ENCODE measurements around the gene RP2.

The RP2 gene

DNA sequence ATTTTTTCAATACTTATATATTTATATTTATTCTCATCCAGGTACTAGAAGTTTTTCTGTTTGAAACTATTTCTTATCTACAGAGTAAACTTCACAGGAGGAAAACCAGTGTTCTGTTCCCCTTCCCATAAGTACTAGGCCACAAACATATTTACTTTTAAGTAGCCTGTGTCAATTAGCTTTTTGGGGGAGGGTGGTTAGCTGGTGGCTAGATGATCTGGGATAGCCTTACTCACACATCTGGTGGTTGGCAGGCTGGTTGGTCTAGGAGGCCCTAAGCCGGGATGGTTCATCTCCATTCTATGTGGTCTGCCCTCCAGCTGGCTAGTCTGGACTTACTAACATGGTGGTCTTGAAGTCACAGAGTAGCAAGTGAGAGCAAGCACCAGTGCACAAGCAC is 81.6 kb downstream of the RP2 start:
- no peak for DNase-seq (ENCODE audit: low read depth in 3 of 3)

DNA sequence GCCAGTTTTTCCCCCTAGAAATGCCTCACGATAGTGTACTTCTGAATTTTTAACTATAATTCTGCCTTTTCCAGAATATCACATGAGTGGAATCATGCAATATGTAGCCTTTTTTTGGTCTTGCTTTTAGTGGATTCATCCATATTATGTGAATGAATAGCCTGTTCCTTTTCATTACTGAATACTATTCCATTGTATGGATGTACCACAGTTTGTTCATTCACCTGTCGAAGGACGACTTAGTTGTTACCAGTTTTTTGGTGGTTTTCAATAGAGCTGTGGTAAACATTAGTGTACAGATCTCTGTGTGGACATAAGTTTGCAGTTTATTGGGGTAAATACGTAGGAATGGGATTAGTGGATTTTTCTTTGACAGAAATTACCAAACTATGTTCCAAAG is 83.4 kb downstream of the RP2 start:
- no peak for DNase-seq (ENCODE audit: low read depth in 3 of 3)

DNA sequence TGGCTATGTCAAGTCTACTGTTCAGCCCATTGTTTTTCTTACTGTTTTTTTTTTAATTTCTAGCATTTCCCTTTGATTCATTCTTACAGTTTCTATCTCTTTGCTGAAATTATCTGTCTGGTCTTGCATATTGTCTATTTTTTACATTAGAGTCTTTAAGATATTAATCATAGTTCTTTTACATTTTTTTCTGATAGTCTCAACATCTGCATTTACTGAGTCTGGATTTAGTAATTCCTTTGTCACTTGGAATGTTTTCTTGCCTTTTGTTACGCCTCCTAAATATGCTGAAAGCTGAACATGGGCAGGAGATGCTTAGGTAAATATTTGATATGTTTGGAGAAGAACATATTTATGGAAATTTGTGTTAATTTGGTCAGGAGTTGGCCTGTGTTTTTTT is 85.8 kb downstream of the RP2 start:
- DNase-seq (ENCODE audit: low read depth in 3 of 3), result no peak

DNA sequence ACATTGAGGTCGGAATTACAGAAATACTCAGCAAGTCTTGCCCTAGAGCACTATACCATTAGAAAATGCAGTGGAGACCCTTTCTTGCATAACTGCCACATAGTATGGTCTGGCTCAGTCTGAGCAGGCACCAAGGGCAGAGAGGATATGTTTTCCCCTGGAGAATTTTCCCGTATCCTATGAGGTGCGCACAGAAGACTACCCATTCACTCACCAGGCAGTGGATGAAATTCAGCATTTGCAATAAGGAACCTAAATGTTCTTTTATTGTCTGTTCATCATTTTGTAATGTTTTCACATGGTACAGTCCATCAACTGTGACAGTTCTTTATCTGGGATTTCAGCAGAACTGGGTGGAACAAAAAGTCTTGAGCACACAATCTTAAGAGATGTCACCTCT is 90.9 kb downstream of the RP2 start:
- DNase-seq (ENCODE audit: low read depth in 3 of 3), result no peak

DNA sequence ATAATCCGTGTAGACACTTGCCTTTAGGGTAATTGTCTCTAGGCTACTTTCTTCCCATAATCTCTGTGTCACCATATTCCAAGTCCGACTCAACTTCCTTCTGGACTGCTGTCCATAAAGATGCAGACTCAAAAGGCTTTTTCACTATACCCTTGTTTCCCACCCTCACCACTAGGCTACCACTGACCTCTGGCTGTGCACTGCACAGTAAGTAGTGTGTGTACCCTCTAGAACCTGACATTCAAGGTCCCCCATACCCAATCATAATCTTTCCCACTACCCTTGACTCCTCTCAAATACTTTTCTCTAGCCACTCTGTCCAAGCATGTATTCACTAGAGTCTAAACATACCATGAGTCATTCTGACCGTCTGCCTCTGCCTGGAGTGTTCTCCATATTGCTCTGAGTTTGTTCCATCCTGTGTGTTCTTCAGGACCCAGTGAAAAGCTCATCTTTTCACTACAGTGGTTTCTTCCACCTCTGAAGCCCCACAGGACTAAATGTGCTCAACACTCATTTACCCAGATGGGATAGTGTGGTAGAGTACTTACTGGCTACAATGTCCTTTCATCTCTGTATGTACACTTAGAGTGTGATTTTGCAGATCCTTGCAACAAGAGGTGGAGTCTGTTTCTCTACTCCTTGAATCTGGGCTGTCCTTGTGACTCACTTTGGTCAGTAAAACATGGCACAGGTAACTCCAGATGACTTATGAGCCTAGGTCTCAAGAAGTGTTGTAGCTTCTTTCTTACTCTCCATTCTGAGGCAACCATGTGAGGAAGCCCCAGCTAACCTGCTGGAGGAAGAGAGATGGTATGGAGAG is 92.8 kb downstream of the RP2 start:
- DNase-seq (ENCODE audit: low read depth in 3 of 3), result no peak
